Measurements from ENCODE around the gene KCNMB4.
"Not testable (repeated sequence)": the region's sequence is repeated elsewhere in the genome, so short reads cannot be mapped to it uniquely, and the experiment has no call there.

The KCNMB4 gene

DNA sequence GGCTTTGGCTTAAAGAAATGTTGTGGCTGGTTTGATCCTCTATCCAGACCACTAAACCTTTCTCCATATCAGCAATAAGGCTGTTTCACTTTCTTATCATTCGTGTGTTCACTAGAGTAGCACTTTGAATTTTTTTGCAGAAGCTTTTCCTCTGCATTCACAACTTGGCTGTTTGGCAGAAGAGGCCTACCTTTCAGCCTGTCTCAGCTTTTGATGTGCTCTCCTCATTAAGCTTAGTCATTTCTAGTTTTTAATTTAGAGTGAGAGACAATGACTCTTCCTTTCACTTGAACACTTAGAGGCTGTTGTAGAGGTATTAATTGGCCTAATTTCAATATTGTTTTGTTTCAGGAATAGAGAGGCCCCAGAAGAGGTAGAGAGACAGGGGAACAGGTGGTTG lies 13.8 kb downstream of the KCNMB4 start:
- DNase-seq (ENCODE audit: low read depth) = no peak

DNA sequence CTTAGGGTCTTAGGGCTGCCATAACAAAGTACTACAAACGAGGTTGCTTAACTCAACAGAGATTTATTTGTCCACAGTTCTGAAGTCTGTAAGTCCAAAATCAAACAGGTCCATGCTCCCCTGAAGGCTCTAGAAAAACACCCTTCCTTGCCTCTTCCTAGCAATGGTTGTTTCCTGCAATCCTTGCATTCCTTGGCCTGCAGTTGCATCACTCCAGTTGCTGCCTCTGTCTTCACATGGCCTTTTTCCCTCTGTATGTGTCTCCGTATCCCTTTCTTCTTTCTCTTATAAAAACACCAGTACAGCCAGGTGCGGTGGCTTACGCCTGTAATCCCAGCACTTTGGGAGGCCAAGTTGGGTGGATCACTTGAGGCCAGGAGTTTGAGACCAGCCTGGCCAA lies 17.4 kb downstream of the KCNMB4 start:
- no peak for DNase-seq (ENCODE audit: low read depth)

DNA sequence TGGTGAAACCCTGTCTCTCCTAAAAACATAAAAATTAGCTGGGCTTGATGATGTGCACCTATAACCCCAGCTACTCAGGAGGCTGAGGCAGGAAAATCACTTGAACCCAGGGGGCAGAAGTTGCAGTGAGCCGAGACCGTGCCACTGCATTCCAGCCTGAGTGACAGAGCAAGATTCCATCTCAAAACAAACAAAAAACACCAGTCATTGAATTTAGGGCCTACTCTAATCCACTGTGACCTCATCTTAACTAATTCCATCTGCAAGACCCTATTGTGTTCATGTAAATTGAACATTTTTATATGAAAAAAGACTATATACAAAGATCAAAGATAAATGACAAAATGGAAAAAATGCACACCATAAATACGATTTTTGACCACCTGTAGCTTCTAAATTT lies 17.8 kb downstream of the KCNMB4 start:
- DNase-seq (ENCODE audit: low read depth) = no peak

DNA sequence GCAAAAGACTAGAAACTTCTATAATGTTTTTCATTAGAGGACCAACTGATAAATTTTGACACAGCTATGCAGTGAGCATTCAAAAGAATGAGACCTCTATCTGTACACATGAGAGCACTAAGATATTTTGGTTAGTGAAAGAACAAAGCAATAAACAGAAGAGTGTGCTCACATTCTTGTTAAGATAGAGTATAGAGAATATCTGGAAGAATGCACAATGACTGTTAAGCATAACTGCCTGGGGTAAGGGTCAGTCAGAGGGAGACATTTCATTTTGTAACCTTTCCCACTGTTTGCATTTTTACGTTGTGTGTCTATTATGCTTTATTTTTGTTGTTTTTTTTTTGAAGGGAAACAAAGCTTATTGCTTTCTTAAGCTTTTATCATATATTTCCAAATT lies 20.7 kb downstream of the KCNMB4 start:
- DNase-seq (ENCODE audit: low read depth) = no peak

- DNase-seq (ENCODE audit: low read depth) = no peak
Observed at GRCh38 chr12:70389678-70390077, 23.6 kb downstream of the KCNMB4 start.

DNA sequence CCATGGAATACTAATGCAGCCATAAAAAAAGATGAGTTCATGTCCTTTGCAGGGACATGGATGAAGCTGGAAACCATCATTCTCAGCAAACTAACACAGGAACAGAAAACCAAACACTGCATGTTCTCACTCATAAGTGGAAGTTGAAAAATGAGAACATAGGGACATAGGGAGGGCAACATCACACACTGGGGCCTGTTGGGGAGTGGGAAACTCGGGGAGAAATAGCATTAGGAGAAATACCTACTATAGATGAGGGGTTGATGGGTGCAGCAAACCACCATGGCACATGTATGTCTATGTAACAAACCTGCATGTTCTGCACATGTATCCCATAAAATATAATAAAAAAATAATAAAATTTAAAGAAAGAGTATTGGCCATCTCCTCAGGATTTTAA lies 26.5 kb downstream of the KCNMB4 start:
- not testable (repeated sequence) for DNase-seq (ENCODE audit: low read depth)

DNA sequence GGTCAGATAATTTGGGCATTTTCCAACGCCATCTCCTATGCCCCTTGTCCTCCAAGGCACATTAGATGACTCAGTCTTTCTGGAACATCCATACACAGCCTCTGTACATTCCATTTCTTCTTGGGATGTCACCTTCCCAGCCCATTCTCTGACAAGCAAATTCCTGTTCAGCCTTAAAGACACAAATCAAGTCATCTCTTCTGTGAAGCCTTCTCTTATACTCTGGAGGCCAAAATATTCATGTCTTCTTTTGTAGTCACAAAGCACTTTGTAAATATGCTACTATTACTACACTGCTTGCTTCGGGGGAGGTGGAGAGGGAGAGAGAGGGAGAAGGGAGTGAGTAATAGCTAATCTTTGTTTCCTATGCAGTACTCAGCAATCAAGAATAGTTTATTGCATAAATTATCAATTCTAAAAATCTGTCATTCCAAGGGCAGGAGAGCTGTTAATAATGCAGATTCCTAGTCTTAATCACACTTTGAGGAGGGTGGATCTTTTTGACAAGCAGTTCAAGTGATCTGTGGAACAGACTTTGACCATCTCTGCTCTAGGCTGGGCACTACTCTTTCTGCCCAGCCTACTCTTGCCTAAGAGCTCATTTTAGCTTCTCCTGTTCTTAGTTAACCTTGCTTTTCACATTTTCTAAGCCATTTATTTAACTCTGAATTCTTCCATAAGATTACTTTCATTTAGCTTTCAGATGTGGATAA lies 27.9 kb downstream of the KCNMB4 start:
- DNase-seq (ENCODE audit: low read depth) = no peak

DNA sequence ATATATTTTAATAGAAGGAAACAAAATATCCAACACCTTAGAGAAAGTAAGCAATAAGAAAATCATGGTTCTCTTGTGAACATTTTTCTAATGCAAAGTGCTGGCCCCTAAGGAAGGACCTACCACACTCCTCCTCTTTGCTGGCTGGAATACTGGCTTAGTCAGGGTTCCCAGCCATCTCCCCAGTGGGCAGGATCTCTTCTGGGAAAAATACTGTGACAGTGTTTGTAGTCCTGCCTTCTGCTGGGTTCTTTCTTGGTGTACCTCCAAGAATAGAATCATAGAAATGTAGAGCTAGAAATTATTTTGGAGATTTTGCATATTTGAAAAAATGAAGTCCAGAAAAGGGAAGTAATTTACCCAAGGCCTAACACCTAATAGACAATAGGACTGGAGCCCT lies 31.9 kb downstream of the KCNMB4 start:
- DNase-seq (ENCODE audit: low read depth) = no peak

GRCh38 chr12:70398862-70399261 lies 32.8 kb downstream of the KCNMB4 start:
- no peak for DNase-seq (ENCODE audit: low read depth)

DNA sequence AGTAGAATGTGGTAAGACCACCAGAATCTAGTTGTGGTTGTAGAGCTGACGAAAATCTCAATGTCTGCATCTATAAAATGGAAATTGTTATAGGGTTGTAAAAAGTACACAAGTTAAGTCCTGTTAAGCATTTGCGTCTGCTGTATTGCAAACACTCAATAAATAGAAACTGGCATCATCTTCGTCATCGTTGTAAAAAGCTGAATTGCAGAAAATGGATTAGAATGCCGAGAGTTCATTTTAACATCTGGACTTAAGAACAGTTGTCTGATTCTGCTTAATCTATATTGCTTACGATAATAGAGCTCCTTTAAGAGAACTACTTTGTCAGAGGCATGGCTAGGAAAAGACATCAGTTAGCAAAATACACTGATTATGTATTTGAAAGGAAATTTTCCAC lies 33.2 kb downstream of the KCNMB4 start:
- DNase-seq (ENCODE audit: low read depth) = no peak

GRCh38 chr12:70400124-70400523 lies 34.0 kb downstream of the KCNMB4 start:
- DNase-seq (ENCODE audit: low read depth) = no peak

- DNase-seq (ENCODE audit: low read depth) = no peak
Observed at GRCh38 chr12:70402597-70402996, 36.5 kb downstream of the KCNMB4 start.

DNA sequence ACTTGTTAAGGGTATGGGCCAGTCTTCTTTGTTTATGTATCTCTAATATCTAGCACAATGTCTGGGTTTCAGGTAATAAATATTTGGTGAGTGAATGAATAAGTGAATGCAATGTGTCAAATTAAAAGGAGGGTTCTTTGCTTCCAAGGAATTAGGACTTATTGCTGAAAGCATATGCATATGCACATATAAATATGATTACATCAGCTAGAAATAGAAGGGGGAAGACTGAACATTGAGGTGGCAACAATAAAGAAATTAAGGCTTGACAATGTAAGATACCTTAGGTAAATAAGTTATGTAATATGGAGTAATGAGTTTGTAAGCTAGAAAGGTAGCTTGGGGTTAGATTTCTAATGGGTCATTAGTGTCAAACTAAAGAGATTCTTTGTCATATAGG lies 37.7 kb downstream of the KCNMB4 start:
- no peak for DNase-seq (ENCODE audit: low read depth)

DNA sequence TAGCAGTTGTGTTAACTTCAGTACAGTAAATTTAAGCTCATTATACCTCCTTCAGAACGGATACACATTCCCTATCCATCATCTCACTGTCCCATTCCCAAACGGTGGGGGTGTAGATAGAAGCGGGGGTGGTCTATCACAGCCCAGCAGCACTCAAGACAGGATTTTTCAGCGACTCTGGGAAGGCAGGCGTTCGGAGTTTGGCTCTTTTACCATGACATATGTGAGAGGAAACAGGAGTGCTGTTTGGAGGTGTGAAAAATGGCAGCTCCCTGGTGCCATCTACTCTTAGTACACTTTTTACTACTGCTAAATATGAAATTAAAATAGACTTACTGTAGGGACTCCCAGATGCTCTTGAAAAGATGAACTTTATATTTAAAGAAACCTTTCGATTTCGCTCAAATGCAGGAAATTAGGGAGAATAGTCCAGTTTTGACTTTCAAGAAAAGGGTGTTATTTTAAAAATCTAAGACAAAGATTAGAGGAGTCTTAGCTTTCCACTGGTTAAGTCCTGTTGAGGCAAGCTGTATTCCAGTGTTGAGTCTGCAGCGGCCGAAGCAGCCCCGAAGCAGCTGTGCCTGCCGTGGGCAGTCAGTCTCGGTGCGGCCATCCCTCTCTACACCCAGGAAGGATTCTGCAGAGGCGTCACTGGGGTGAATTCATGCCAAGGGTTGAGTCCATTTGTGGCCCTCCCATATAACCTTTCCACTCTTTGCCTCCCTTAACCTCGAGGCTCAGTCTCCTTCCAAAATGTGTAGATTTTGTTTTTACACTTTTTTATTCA lies 42.1 kb downstream of the KCNMB4 start:
- no peak for DNase-seq (ENCODE audit: low read depth)

- no peak for DNase-seq (ENCODE audit: low read depth)
Observed at GRCh38 chr12:70415987-70416386, 49.9 kb downstream of the KCNMB4 start.

- no peak for DNase-seq (ENCODE audit: low read depth)
Observed at GRCh38 chr12:70417121-70417520, 51.0 kb downstream of the KCNMB4 start.

- DNase-seq (ENCODE audit: low read depth) = no peak
Observed at GRCh38 chr12:70418101-70418500, 52.0 kb downstream of the KCNMB4 start.

DNA sequence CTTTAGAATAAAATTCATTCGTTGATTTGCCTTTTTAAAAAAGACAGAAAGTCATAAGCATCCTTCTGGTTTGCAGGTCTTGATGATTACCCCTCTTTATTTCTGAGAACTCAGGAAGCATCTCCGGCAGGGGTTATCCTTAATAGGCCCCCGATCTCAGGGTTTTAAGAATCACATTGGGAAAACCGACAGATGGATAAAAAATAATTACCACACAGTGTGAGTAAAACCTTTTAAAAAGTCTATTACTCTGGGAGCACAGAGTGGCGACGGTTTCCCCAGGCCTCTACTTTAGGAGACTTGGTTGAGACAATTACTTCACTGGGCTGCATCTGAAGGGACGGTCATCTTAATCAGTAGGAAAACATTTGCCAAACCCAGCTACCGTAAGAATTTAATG lies 56.5 kb downstream of the KCNMB4 start:
- no peak for DNase-seq (ENCODE audit: low read depth)

DNA sequence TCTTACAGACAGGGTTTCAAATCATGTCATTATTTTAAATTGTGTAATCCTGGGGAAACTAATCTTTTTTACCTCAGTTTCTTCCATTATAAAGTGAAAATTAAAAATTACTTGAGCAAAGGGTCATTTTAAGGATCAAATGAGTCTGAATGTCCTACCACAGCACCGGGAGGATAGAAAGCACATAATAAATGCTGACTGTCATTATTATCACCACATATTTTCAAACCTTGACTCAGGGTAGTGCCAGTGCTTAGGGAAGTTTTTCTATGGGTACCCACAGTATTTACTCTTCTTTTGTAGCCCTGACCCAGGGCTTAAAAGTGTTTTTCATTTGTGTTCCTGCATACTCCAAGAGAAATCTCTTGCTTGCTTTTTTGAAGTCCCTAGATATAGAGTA lies 60.5 kb downstream of the KCNMB4 start:
- DNase-seq (ENCODE audit: low read depth) = no peak

DNA sequence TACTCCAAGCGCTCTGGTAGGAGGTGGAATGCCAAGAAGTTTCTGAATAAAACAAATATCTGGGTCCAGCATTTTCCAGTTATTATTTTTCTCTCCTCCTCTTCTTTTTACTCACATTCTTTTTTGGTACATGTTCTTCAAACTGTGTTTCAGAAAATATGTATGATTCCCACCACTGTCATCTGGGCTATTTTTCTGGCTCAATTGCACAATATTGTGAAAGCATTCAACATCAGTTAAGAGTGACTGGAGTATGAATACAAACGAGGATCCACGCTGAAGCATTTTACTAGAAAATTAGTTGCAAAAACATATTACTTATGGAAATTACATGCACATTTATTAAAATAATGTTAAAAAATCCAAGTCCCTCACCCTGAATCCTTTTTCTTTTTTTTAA lies 61.5 kb downstream of the KCNMB4 start:
- no peak for DNase-seq (ENCODE audit: low read depth)

DNA sequence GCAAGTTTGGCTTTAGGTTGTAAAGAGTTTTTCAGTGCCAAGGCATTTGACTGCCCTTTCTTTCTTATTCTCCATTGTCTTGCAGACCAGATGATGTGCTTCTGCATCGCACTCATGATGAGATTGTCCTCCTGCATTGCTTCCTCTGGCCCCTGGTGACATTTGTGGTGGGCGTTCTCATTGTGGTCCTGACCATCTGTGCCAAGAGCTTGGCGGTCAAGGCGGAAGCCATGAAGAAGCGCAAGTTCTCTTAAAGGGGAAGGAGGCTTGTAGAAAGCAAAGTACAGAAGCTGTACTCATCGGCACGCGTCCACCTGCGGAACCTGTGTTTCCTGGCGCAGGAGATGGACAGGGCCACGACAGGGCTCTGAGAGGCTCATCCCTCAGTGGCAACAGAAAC lies 64.3 kb downstream of the KCNMB4 start:
- DNase-seq (ENCODE audit: low read depth) = no peak

- DNase-seq (ENCODE audit: low read depth) = no peak
Observed at GRCh38 chr12:70436836-70437235, 70.7 kb downstream of the KCNMB4 start.

GRCh38 chr12:70443062-70443673 lies 77.1 kb downstream of the KCNMB4 start:
- DNase-seq (ENCODE audit: low read depth) = no peak
